ENCODE measurements around the gene XYLT1.

XYLT1 gene

GRCh38 chr16:17227278-17227677 is 243.5 kb downstream of the XYLT1 start:
- TF ChIP-seq CTCF (conservative IDR thresholded peaks at IDR 0.05; ENCODE audit: low read length) = no peak
- no peak overlapping the region for H3K4me3 ChIP-seq (ENCODE audit: low read length)
- no peak for DNase-seq (ENCODE audit: low read depth)

GRCh38 chr16:17225541-17225940 is 245.2 kb downstream of the XYLT1 start:
- TF ChIP-seq CTCF (conservative IDR thresholded peaks at IDR 0.05; ENCODE audit: low read length) = no peak
- no peak overlapping the region for H3K4me3 ChIP-seq (ENCODE audit: low read length)
- DNase-seq (ENCODE audit: low read depth) = peak; percentile 67

GRCh38 chr16:17224879-17225281 is 245.9 kb downstream of the XYLT1 start:
- TF ChIP-seq CTCF (conservative IDR thresholded peaks at IDR 0.05; ENCODE audit: low read length) = peak; percentile 20; the same call in 1 of the 2 replicates
- DNase-seq (ENCODE audit: low read depth) = peak; percentile 94
- no peak overlapping the region for H3K4me3 ChIP-seq (ENCODE audit: low read length)

- DNase-seq (ENCODE audit: low read depth) = no peak
- H3K4me3 ChIP-seq (ENCODE audit: low read length) = no peak overlapping the region
- no peak for TF ChIP-seq CTCF (conservative IDR thresholded peaks at IDR 0.05; ENCODE audit: low read length)
These were observed 246.4 kb downstream of the XYLT1 start for GRCh38 chr16:17224350-17224749.

GRCh38 chr16:17223576-17223975 is 247.2 kb downstream of the XYLT1 start:
- no peak overlapping the region for H3K4me3 ChIP-seq (ENCODE audit: low read length)
- TF ChIP-seq CTCF (conservative IDR thresholded peaks at IDR 0.05; ENCODE audit: low read length) = no peak
- DNase-seq (ENCODE audit: low read depth) = no peak

GRCh38 chr16:17222871-17223401 is 247.8 kb downstream of the XYLT1 start:
- TF ChIP-seq CTCF (conservative IDR thresholded peaks at IDR 0.05; ENCODE audit: low read length) = no peak
- no peak for DNase-seq (ENCODE audit: low read depth)
- H3K4me3 ChIP-seq (ENCODE audit: low read length) = no peak overlapping the region

- no peak for TF ChIP-seq CTCF (conservative IDR thresholded peaks at IDR 0.05; ENCODE audit: low read length)
- DNase-seq (ENCODE audit: low read depth) = no peak
- no peak overlapping the region for H3K4me3 ChIP-seq (ENCODE audit: low read length)
These were observed 250.8 kb downstream of the XYLT1 start for GRCh38 chr16:17219991-17220390.
